Activated naive CD4-positive, alpha-beta T cell treated with anti-CD3 and anti-CD28 coated beads for 36 hours (primary cell): ENCODE measurements around the gene TUBA4B. TPM values are rescaled to one million over a fixed set of nuclear protein-coding genes. Genes with fewer than 3 reads are reported as not detected.

Experiments
- CTCF ChIA-PET: fragments of 350-600 bp; sonication (Branson Sonifier 250); formaldehyde crosslinking; loops from one replicate; lab custom pipeline; 2021; ENCODE audit warnings: antibody characterized with exemption; lab: Charles Lee
- DNase-seq: peaks from one replicate; pipeline ENCODE4 v3.0.0-alpha.2; 2020
- H3K27ac Mint-ChIP-seq: one replicate; pipeline ENCODE4 v1.8.0; 2021; ENCODE audit warnings: mild to moderate bottlenecking, mixed read lengths
- H3K27me3 Mint-ChIP-seq: one replicate; pipeline ENCODE4 v1.8.0; 2021; ENCODE audit warnings: low read depth, mixed read lengths
- H3K36me3 Mint-ChIP-seq: one replicate; pipeline ENCODE4 v1.8.0; 2021; ENCODE audit warnings: low read depth, mixed read lengths
- H3K4me1 Mint-ChIP-seq: one replicate; pipeline ENCODE4 v1.8.0; 2021; ENCODE audit warnings: low read depth, mixed read lengths
- H3K4me3 Mint-ChIP-seq: one replicate; pipeline ENCODE4 v1.8.0; 2021; ENCODE audit warnings: mild to moderate bottlenecking, moderate library complexity, mixed read lengths
- H3K9me3 Mint-ChIP-seq: one replicate; pipeline ENCODE4 v1.8.0; 2021; ENCODE audit warnings: mixed read lengths
- intact Hi-C: fragments of 100-400 bp; cut with micrococcal nuclease; formaldehyde crosslinking; loops from one replicate; pipeline ENCODE4 v1.15.1; 2023
- microRNA-seq: library from miRNA; unstranded; fragments of <30 nt; microRNA quantifications from one replicate; pipeline ENCODE4 v1.2.0, GENCODE V29; 2022; ENCODE audit warnings: borderline microRNAs expressed, borderline replicate concordance
- total RNA-seq, 2 experiments: library from RNA; stranded (reverse); gene quantifications; one replicate each; pipeline ENCODE4 v1.2.3, GENCODE V29; 2021

The TUBA4B gene
- total RNA-seq, 2 experiments from 2014 or later: not detected

DNA sequence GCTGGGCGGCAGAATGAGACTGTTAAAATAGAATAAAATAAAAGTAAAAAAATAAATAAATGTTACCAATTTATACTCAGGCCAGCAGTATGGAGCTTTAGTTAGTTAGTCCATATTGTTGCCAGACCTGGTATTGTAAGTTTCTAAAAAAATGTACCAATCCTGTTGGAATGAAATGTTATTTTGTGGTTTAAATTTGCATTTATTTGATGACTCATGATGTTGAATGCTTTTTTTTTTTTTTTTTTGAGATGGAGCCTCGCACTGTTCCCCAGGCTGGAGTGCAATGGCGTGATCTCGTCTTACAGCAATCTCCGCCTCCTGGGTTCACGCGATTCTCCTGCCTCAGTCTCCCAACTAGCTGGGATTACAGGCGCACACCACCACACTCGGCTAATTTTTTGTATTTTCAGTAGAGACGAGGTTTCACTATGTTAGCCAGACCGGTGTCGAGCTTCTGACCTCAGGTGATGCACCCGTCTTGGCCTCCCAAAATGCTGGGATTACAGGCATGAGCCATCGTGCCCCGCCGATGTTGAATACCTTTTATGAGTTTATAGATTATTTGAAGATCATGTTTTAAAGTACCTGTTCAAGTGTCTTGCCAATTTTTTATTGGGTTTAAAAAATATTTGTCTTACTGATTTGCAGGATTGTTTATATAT is 61.9 kb downstream of the TUBA4B start:
- H3K27me3 Mint-ChIP-seq: peaks cover 17% of the 10 kb centered on the region
- intact Hi-C loops: no loop called here

More for the DNA sequence above, 61.9 kb downstream of the TUBA4B start:
- Mint-ChIP-seq H3K9me3 (no peaks in the 10 kb centered on the region), H3K27ac (no peak overlapping the region), H3K36me3 (no peaks in the 10 kb centered on the region), H3K4me3 (no peak overlapping the region), H3K4me1 (no peaks in the 10 kb centered on the region)
- CTCF ChIA-PET: interaction anchor here (1.2 kb wide), 1 partner anchor 37 kb away, joined by 4 read pairs; no protein-coding TSS in a partner anchor
- no peak for DNase-seq

Small RNA genes lying within 50 kb of the gene (microRNA-seq; reads per million reads assigned to microRNA genes)
- not detected for gene MIR153-1

Other genes with a start within 250 kb of the TUBA4B start
- not detected for gene CFAP65, start 211.7 kb upstream of the TUBA4B start, total RNA-seq
- gene IHH, start 192.3 kb upstream of the TUBA4B start, total RNA-seq: not detected
- 10 to 100 TPM; 24.4 to 26.6 TPM for gene NHEJ1, start 92.4 kb upstream of the TUBA4B start, total RNA-seq
- under 1 TPM; 0.84 to 0.95 TPM for gene SLC23A3, start 83.2 kb upstream of the TUBA4B start, total RNA-seq
- gene CNPPD1, start 76.3 kb upstream of the TUBA4B start, total RNA-seq: 10 to 100 TPM; 27.0 to 31.4 TPM
- gene RETREG2, start 75.0 kb upstream of the TUBA4B start, total RNA-seq: 10 to 100 TPM; 44.0 to 44.1 TPM
- gene ZFAND2B, start 46.5 kb upstream of the TUBA4B start, total RNA-seq: 10 to 100 TPM; 32.6 to 33.6 TPM
- 1 to 10 TPM; 7.0 to 7.5 TPM for gene ABCB6, start 34.3 kb upstream of the TUBA4B start, total RNA-seq
- 10 to 100 TPM; 26.0 to 27.7 TPM for gene ATG9A, start 23.6 kb upstream of the TUBA4B start, total RNA-seq
- 10 to 100 TPM; 87.7 to 88.5 TPM for gene ANKZF1, start 23.4 kb upstream of the TUBA4B start, total RNA-seq
- gene GLB1L, start 7.8 kb upstream of the TUBA4B start, total RNA-seq: 1 to 10 TPM; 2.1 TPM
- 10 to 100 TPM; 33.7 to 35.5 TPM for gene STK16, start 7.8 kb upstream of the TUBA4B start, total RNA-seq
- 100 to 1,000 TPM; 112 to 116 TPM for gene TUBA4A, start 675 bp downstream of the TUBA4B start, total RNA-seq
- gene DNAJB2, start 26.1 kb downstream of the TUBA4B start, total RNA-seq: 10 to 100 TPM; 24.6 to 24.9 TPM
- gene PTPRN, start 56.2 kb downstream of the TUBA4B start, total RNA-seq: not detected
- not detected for gene RESP18, start 79.5 kb downstream of the TUBA4B start, total RNA-seq
- gene DNPEP, start 134.7 kb downstream of the TUBA4B start, total RNA-seq: 10 to 100 TPM; 67.1 to 74.2 TPM
- gene DES, start 165.1 kb downstream of the TUBA4B start, total RNA-seq: not detected
- gene SPEG, start 181.6 kb downstream of the TUBA4B start, total RNA-seq: 1 to 10 TPM; 1.3 to 1.4 TPM
- gene GMPPA, start 245.6 kb downstream of the TUBA4B start, total RNA-seq: 10 to 100 TPM; 25.2 to 28.4 TPM